Omental fat pad (tissue), 4 donors: ENCODE data around the gene CBX2. TPM values are rescaled to one million over a fixed set of nuclear protein-coding genes. Genes with fewer than 3 reads are reported as not detected.

ENCODE experiments used
- ATAC-seq: fragments of 150-250 bp; one replicate; pipeline ENCODE4 v1.9.1; 2016; ENCODE audit warnings: mild to moderate bottlenecking, moderate library complexity; ENCODE audit not compliant: low FRiP score
- DNase-seq: peaks from one replicate; pipeline ENCODE4 v3.0.0-alpha.2; 2019; ENCODE audit warnings: low spot score
- CTCF ChIP-seq, 3 donors: fragments of 450-650 bp; IDR thresholded peaks; one replicate each; pipeline ENCODE4 v1.5.1; 2016 to 2017; ENCODE audit warnings: antibody characterized with exemption in 3 of 3, mild to moderate bottlenecking in 3 of 3, moderate library complexity in 2 of 3
- total RNA-seq, 4 donors: library from RNA; depleted of rRNA; stranded (reverse); fragments of >200 nt; gene quantifications; one replicate each; pipeline ENCODE4 v1.1.0, GENCODE V29; 2016

The CBX2 gene
- total RNA-seq, 4 donors from 2014 or later = 0.28 to 5.2 (median 1.5) TPM

DNA sequence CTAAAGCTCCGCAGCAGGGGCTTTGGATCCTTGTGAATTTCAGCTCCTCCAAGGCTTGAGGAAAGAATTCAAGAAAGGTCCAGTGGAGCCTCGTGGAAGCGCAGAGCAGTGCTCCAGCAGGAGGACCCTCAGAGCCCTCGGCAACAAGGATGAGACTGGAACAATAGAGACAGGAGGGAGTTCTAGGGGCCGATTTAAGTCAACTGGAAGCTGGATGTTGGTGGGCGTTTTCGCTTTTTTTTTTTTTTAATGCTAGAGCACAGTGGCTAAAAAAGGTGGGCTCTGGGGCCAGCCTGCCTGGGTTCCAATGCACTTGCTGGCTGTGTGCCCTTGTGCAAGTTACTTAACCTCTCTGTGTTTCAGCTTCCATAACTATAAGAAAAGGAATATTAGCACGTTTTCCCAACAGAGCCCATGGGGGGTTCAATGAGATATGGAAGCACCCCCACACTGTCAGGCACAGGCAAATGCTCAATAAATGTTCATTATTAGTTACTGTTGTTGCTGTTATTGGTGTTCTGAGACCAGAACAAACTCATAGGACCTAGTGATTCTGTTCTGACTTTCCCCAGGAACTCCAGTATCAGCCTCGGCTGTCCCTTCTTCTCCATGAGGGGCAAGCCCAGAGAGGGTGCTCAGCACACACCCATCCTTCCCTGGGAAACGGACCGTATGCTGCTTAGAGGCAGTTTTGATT lies 24.2 kb downstream of the CBX2 start:
- TF ChIP-seq CTCF (IDR thresholded peaks at IDR 0.05) = no peak
- ATAC-seq (no peak), DNase-seq (no peak)

DNA sequence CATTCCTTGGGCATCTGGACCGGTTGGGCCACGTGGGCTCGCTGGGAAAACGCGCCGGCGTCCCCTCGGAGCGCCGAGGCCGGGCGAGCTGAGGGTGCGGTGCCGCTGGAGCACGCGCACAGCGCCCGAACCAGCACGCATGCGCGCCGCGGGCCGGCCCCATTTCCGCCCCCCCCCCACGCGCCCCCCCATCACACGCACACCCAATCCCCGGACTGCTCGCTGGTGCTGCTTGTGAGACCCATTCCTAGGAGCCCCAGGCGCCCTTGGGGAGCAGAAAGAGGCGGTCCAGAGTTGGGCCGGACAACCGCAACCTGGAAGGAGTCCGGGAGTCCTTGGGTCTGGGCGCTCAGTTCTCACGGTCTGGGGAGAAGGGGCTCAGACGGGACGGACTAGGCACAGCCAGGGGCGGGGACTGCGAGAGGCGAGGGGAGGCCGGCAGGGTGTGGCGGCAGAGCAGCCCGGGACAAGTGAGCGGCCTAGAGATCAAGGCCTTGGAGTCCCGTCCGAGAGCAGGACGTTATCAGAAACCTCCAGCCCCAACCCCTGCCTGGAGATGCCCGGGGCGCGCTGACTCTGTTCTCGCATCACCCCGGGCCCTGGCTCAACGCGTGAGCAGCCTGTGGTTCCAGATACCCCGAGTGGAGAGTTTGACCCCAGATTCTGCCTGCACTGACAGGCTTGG lies 24.9 kb downstream of the CBX2 start:
- no peak for DNase-seq
- no peak for ATAC-seq
- no peak for TF ChIP-seq CTCF (IDR thresholded peaks at IDR 0.05)

GRCh38 chr17:79803421-79803996 lies 25.6 kb downstream of the CBX2 start:
- DNase-seq (no peak), ATAC-seq (no peak)
- no peak for TF ChIP-seq CTCF (IDR thresholded peaks at IDR 0.05)

DNA sequence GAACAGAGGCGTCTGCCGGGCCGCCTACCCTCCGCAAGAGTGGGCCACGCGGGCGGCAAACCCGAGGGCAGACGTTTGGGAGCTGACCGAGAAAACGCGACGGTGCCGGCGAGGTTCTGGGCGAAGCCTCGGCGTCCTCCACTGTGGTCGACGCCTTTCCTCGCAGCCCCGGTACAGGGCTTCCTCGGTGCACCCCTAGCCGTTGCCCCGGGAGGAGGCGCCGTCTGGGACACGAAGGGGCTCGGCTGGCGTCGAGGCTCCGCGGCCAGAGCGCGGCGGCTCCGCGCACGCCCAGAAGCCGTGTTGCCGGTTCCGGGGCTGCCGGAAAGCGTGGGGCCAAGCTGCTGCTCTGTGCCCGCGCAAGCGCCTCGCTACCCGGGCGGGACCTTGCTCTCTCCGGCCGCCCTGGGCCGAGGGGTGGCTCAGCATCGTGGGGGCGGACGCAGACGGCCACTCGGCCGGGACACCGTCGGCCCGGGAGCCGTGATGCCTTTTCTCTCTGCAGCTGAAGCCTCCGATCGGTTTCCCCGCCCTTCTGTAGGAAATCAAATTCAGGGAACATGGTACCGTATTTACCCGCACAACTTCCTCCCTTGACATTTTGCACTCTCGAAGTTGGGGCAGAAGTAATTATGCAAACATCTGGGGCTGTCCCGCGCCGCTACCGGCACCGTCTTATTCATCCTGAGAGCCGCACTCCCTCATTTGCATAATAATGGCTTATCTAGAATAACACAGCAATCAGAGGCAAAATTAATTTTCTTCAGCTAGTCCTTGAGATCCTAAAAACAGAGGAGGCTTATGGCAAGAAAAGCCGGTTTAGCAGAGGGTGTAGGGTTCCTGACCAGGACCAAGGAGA lies 26.3 kb downstream of the CBX2 start:
- ATAC-seq = no peak
- TF ChIP-seq CTCF (IDR thresholded peaks at IDR 0.05) = no peak
- DNase-seq = no peak

DNA sequence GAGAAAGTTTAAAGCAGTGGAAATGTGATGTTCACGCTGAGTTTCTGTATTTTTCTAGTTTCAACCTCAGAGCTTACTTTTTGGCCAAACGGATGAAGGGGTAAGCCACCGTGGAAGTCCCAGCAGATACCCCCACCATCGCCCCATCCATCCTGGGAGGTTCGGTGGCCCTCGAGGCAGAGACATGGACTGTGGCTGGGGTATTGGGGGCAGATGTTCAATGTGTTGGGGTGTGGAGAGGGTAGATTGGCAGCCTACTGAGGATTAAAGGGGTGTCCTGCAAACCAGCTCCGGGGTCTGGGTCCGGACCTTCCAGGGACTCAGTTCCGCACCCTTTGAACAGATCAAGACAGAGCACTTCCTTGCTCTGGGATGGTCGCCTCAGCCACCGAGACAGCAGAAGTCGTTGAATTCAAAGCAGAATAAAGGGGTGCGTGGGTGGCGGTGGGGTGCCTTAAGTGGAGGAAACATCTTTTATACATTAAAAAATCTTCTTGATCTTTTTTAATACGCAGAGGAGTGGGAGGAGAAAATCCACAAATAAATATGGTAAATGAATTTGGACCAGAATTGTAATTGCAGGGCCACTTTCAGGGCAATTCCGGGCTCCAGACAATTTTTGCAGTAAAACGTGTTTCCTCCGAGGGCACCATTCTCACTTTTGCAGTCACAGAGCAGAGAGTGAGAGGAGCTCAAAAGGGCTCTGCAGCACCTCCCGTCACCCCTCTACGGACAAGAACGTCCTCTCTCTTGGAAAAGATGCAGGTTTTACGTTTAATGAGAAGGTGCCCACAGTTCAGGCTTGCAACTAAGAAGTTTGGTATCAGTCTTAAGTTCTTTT lies 27.1 kb downstream of the CBX2 start:
- no peak for ATAC-seq
- TF ChIP-seq CTCF (IDR thresholded peaks at IDR 0.05) = no peak
- DNase-seq = no peak

GRCh38 chr17:79806446-79806760 lies 28.5 kb downstream of the CBX2 start:
- TF ChIP-seq CTCF (IDR thresholded peaks at IDR 0.05) = no peak
- ATAC-seq (no peak), DNase-seq (no peak)
